ENCODE measurements around the gene NLRP10.
"Not testable (repeated sequence)": the region's sequence is repeated elsewhere in the genome, so short reads cannot be mapped to it uniquely, and the experiment has no call there.

The NLRP10 gene, protein sequence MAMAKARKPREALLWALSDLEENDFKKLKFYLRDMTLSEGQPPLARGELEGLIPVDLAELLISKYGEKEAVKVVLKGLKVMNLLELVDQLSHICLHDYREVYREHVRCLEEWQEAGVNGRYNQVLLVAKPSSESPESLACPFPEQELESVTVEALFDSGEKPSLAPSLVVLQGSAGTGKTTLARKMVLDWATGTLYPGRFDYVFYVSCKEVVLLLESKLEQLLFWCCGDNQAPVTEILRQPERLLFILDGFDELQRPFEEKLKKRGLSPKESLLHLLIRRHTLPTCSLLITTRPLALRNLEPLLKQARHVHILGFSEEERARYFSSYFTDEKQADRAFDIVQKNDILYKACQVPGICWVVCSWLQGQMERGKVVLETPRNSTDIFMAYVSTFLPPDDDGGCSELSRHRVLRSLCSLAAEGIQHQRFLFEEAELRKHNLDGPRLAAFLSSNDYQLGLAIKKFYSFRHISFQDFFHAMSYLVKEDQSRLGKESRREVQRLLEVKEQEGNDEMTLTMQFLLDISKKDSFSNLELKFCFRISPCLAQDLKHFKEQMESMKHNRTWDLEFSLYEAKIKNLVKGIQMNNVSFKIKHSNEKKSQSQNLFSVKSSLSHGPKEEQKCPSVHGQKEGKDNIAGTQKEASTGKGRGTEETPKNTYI

DNA sequence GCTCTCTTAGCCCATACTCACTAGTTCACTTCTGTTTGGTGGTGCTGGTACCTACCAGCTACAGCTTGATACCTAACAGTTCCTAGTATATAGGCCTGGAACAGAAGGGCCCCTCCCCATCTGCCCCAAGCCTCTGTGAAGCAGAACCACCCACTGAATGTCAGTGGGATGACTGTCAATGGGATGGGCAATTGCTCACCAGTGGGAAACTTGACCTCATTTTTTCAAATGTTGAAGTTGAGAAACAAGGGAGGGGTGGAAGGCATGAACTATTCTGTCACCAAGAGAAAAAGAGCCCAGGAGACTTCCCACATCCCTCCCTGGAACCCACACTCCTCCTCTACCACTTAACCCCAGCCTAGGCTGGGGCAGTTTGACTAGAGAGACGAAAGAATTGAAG lies at the start of gene NLRP10:
Gene NLRP10, minus strand, starts transcription at position 62 of the 400 bp plus-strand sequence. CDS start 1,952 bp downstream, outside the sequence.
- DNase-seq = no peak

- DNase-seq = no peak
Measured at GRCh38 chr11:8013833-8014232, 48.6 kb upstream of the NLRP10 start.

GRCh38 chr11:8011981-8012444 lies 46.8 kb upstream of the NLRP10 start:
- DNase-seq = peak in 10 of 56 donors; percentile 9 to 24 (median 13)

DNA sequence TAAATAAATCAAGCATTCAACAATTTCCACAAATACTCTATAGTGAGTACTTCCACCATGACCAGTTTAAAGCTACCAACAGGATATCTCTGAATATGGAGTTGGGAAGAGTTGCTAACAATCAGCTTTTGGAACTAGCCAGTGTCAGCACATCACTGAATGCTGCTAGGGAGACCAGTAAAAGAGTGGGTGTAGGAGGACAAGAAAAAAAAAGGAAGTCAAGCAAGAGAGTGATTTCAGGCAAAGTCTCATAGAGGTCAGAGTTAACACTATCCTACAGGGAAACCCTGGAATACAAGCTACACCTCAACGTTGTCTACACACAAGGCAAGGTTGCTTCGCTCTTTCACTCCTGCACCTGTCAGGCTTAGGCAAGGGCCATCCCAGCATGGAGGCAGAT lies 46.1 kb upstream of the NLRP10 start:
- DNase-seq = no peak

GRCh38 chr11:8009856-8010255 lies 44.6 kb upstream of the NLRP10 start:
- no peak for DNase-seq

- DNase-seq = no peak
Measured at GRCh38 chr11:8008212-8008611, 43.0 kb upstream of the NLRP10 start.

GRCh38 chr11:8006349-8006977 lies 41.2 kb upstream of the NLRP10 start:
- peak in 39 of 56 donors; percentile 4 to 73 (median 37) for DNase-seq

GRCh38 chr11:8005556-8005955 lies 40.3 kb upstream of the NLRP10 start:
- DNase-seq = no peak

DNA sequence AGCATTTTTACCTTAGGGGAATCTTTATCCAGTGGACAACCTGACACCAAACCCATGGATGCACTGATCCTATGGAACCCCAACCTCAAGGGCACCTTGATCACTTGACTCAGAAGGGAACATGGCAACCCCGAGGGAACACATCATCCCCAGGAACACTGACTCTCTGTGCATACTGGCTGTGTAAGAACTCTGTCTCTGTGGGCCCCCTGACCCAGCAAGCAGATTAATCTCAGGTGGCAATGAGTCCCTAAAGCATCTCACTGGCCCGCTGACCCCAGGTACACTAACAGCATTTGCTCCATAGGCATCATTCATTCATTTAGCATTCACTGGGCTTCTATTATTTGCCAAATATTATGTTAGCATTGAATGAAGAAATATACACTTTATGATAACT lies 38.8 kb upstream of the NLRP10 start:
- DNase-seq = no peak

DNA sequence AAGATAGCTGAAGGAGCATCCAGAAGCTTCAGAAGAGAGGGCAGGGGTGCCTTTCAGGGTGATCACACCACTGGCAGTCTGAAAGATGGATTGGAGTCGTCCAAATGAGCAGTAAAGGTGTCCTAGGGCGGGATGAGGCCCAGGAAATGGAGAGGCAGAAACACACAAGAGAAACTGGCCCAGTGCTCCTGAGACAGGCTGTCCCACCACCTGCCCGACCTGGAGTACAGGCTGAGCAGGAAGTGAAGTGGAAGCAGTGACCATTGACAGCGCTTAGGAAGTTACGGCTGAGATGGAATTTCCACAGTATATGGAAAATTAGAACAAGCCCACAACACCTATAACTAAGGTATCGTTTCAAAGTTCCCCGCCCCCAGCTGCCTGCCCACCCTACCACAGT lies 37.9 kb upstream of the NLRP10 start:
- no peak for DNase-seq

- DNase-seq = no peak
Measured at GRCh38 chr11:8002676-8003075, 37.4 kb upstream of the NLRP10 start.

- DNase-seq = no peak
Measured at GRCh38 chr11:8000390-8000789, 35.1 kb upstream of the NLRP10 start.

DNA sequence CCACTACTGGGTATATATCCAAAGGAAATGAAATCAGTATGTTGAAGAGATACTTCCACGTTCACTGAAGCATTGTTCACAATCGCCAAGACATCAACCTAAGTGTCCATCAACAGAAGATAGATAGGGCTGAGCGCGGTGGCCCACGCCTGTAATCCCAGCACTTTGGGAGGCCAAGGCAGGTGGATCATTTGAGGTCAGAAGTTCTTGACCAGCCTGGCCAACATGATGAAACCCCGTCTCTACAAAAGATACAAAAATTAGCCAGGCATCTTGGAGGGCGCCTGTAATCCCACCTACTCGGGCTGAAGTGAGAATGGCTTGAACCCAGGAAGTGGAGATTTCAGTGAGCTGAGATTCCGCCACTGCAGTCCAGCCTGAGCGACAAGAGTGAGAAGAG lies 34.5 kb upstream of the NLRP10 start:
- no peak for DNase-seq

GRCh38 chr11:7994581-7995278 lies 29.5 kb upstream of the NLRP10 start:
- DNase-seq = no peak

DNA sequence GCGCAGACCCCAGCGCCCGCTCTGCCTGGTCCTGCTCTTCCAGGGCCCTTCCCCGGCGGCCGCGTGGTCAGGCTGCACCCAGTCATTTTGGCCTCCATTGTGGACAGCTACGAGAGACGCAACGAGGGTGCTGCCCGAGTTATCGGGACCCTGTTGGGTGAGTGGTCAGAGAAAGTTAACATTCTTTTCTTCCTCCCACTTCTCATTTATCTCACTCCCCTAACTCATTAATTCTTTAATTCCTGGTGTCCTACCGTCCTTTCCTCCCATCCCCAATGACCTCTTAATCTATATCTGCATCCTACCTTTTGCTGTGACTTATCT lies 22.3 kb upstream of the NLRP10 start:
- DNase-seq = not testable (repeated sequence)

DNA sequence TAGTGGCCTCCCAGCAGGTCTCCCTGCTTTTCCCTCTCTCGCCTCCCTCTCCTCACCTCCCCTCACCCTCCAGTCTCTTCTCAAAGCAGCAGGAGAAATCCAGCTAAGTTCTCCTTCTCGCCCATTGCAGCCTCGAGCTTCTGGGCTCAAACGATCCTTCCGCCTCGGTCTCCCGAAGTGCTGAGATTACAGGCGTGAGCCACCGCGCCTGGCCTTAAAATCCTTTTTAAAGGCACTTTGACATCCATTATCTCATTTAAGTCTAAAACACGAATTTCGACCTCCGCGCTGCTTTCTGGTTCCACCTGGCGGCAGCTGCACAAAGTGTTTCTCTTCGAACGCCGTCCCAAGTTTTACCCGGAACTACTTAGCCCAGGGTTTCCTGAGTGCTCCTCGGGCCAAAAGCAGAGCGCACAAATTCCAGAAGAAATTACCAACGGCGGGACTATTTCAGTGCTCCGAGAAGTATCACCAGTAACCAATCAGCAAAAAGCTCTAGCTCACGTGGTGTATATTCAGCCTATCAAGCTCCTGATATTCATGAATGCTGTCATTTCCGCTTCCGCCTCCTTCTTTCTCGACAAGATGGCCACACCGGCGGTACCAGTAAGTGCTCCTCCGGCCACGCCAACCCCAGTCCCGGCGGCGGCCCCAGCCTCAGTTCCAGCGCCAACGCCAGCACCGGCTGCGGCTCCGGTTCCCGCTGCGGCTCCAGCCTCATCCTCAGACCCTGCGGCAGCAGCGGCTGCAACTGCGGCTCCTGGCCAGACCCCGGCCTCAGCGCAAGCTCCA lies 21.7 kb upstream of the NLRP10 start, which contains the start of gene EIF3F:
Gene EIF3F, plus strand, starts transcription at position 570 of the 792 bp plus-strand sequence. Its CDS starts 16 bp downstream, at position 586.
- peak; percentile 52 to 98 (median 91) for DNase-seq

DNA sequence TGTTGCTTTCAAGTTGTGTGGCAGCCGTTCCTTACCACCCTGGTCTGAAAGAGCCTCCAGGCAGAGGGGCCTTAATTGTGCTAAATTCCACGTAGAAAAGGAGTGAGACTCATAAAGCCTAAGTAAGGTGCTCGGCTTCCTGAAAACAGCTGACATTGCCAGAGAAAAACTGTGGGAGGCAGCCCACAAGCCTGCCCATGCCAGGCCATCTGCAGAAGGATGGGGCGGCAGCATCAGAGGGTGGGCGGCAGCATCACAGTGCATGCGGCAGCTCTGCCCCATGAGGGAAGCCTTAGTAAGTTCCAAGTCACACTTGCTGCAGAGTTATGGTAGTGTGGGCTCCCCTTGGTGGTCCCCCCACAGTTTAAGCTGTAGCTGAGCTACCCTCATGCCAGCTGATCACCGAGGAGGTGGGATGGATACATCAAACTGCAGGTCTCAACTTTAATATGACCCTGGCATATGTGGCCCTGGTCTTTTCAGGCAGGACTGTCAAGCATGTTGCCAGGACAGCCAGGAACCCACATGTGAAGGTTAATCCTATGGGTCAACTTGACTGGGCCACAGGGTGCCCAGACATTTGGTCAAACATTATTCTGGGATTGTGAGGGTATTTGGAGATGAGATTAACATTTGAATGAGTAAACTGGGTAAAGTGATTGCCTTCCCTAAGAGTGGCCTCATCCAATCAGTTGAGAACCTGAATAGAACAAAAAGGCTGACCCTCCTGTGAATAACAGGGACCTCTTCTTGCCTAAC lies 18.8 kb upstream of the NLRP10 start:
- DNase-seq = no peak

DNA sequence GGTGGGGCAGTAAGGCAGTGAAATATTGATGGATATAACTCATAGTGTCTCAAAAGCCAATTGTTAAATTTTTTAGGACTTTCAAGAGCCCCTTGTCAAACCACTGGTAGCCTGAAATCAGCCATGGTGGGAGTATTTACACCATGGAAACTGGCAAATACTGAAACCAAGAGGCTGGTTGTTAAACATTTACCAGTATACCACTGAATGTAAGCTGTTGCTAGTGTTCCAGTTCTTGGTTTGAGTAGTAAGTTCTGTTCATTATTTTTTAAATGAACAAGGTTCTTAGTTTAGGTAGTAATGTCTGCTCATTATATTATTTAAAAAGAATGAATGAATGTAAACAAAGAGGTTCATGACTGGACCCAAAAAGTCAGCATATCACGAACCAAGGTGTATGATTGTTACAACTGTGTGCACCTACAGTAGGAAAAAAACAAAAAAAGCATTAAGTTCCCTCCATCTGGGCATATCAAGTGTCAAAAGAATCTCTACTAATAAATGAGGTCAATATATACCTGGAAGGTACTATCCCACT lies 17.4 kb upstream of the NLRP10 start:
- DNase-seq = no peak

GRCh38 chr11:7981619-7982157 lies 16.4 kb upstream of the NLRP10 start:
- no peak for DNase-seq

Data from nucleus accumbens (tissue), 56 donors.